Thyroid gland (tissue), 4 donors: ENCODE measurements around the gene TMEM74B.

ENCODE experiments used
- POLR2A ChIP-seq, 2 donors: fragments of 450-650 bp; IDR thresholded peaks; one replicate each; pipeline ENCODE4 v1.6.1; 2017; ENCODE audit warnings: antibody characterized with exemption in 2 of 2, mild to moderate bottlenecking in 2 of 2, moderate library complexity in 1 of 2
- TF ChIP-seq, protein P1 (sequence below), 6 experiments: fragments of 200-600 bp in 3 of 6; fragments of 450-650 bp in 3 of 6; sonication (generic) in 3 of 6; IDR thresholded peaks; one replicate each; pipeline ENCODE4 v1.5.1; 2016 to 2019; ENCODE audit warnings: antibody characterized with exemption in 6 of 6, mild to moderate bottlenecking in 2 of 6, inconsistent platforms in 1 of 6, moderate library complexity in 1 of 6

GRCh38 chr20:1225263-1225782, 40.5 kb upstream of the TMEM74B start:
- TF ChIP-seq, protein P1, sequence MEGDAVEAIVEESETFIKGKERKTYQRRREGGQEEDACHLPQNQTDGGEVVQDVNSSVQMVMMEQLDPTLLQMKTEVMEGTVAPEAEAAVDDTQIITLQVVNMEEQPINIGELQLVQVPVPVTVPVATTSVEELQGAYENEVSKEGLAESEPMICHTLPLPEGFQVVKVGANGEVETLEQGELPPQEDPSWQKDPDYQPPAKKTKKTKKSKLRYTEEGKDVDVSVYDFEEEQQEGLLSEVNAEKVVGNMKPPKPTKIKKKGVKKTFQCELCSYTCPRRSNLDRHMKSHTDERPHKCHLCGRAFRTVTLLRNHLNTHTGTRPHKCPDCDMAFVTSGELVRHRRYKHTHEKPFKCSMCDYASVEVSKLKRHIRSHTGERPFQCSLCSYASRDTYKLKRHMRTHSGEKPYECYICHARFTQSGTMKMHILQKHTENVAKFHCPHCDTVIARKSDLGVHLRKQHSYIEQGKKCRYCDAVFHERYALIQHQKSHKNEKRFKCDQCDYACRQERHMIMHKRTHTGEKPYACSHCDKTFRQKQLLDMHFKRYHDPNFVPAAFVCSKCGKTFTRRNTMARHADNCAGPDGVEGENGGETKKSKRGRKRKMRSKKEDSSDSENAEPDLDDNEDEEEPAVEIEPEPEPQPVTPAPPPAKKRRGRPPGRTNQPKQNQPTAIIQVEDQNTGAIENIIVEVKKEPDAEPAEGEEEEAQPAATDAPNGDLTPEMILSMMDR (IDR thresholded peaks at IDR 0.05): no peak
- TF ChIP-seq POLR2A (IDR thresholded peaks at IDR 0.05): no peak
